Gastrocnemius medialis (tissue), 4 donors: Measurements from ENCODE around the gene C16orf87. TPM values are rescaled to one million over a fixed set of nuclear protein-coding genes. Genes with fewer than 3 reads are reported as not detected.

Source experiments
- ATAC-seq, 2 donors: fragments of 150-250 bp; one replicate each; pipeline ENCODE4 v1.9.1; 2016
- DNase-seq, 2 donors: peaks; one replicate each; pipeline ENCODE4 v3.0.0-alpha.2; 2019
- H3K27ac ChIP-seq, 4 donors: fragments of 200-600 bp; sonication (generic); 1 replicate in 1 of 4; 2 replicates in 3 of 4; pipeline ENCODE4 v1.5.1; 2016 to 2018; ENCODE audit warnings: mild to moderate bottlenecking in 2 of 4, moderate library complexity in 1 of 4
- H3K27me3 ChIP-seq, 3 donors: fragments of 200-600 bp; sonication (generic) in 2 of 3; 1 replicate in 1 of 3; 2 replicates in 2 of 3; pipeline versions ENCODE4 v1.5.1 to v1.6.0; 2016 to 2019; ENCODE audit warnings: mild to moderate bottlenecking in 1 of 3, moderate library complexity in 1 of 3
- H3K36me3 ChIP-seq, 2 donors: fragments of 200-600 bp; sonication (generic) in 1 of 2; one replicate each; pipeline ENCODE4 v1.5.1; 2017 to 2018
- H3K4me1 ChIP-seq, 2 donors: fragments of 200-600 bp; sonication (generic) in 1 of 2; one replicate each; pipeline ENCODE4 v1.5.1; 2016 to 2017; ENCODE audit warnings: mild to moderate bottlenecking in 2 of 2
- H3K4me3 ChIP-seq, 4 donors: fragments of 200-600 bp; sonication (generic) in 3 of 4; 1 replicate in 1 of 4; 2 replicates in 3 of 4; pipeline ENCODE4 v1.5.1; 2016 to 2019; ENCODE audit warnings: mild to moderate bottlenecking in 2 of 4
- H3K9me3 ChIP-seq, 3 donors: fragments of 200-600 bp; sonication (generic) in 2 of 3; 1 replicate in 1 of 3; 2 replicates in 2 of 3; pipeline ENCODE4 v1.5.1; 2016 to 2019
- POLR2A ChIP-seq, 2 donors: fragments of 450-650 bp; IDR thresholded peaks; one replicate each; pipeline ENCODE4 v1.6.1; 2017; ENCODE audit warnings: antibody characterized with exemption in 2 of 2, mild to moderate bottlenecking in 2 of 2, moderate library complexity in 2 of 2
- in situ Hi-C, 4 donors: fragments of 200-750 bp; cut with MboI; loops; one replicate each; pipeline versions ENCODE4 v1.15.0 to v1.8.0; 2017; ENCODE audit warnings: low sequenced_read_pairs in 4 of 4
- intact Hi-C: fragments of 100-400 bp; cut with DNase I; formaldehyde crosslinking; loops from one replicate; pipeline ENCODE4 v1.15.1; 2023; ENCODE audit warnings: low total_unique reads
- total RNA-seq, 4 donors: library from RNA; depleted of rRNA; stranded (reverse); fragments of >200 nt; gene quantifications; one replicate each; pipeline versions ENCODE4 v1.1.0 to v1.2.3, GENCODE V29; 2016
- TF ChIP-seq, protein P1 (sequence below), 5 experiments: fragments of 450-650 bp in 3 of 5; fragments of 200-600 bp in 2 of 5; sonication (generic) in 2 of 5; IDR thresholded peaks in 4 of 5; conservative IDR thresholded peaks in 1 of 5; 1 replicate in 4 of 5; 2 replicates in 1 of 5; pipeline ENCODE4 v1.5.1; 2016 to 2019; ENCODE audit warnings: antibody characterized with exemption in 5 of 5, mild to moderate bottlenecking in 3 of 5, moderate library complexity in 3 of 5

The C16orf87 gene
- total RNA-seq, 4 donors from 2014 or later: 13.5 to 22.4 (median 20.3) TPM

DNA sequence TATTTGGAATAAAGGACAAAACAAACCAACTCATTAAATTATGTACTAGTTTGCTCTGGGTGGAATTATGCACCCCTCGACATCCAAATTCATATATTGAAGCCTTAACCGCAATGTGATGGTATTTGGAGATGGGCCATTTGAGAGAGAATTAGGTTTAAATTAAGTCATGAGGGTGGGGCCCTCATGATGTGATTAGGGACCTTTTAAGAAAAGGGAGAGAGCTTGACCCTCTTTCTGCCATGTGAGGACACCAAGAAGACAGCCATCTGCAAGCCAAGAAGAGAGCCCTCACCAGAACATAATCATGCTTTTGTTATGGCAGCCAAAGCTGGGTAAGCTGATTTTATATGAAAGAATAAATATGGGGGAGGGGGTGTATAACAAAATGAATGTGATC is 2.0 kb downstream of the C16orf87 start:
- Histone ChIP-seq H3K4me3 (no peak overlapping the region), H3K36me3 (peaks cover 0 to 3% of the 10 kb centered on the region in 2 donors), H3K27ac (peak overlapping the region in 3 of 4 donors; percentile 90 to 98 (median 95)), H3K9me3 (no peaks in the 10 kb centered on the region), H3K27me3 (no peaks in the 10 kb centered on the region), H3K4me1 (peaks cover 10 to 16% of the 10 kb centered on the region in 2 donors)
- intact Hi-C loops (no loop called here), in situ Hi-C loops (no loop called here)
- ATAC-seq: no peak
- no peak for TF ChIP-seq POLR2A (IDR thresholded peaks at IDR 0.05)
- TF ChIP-seq, protein P1, sequence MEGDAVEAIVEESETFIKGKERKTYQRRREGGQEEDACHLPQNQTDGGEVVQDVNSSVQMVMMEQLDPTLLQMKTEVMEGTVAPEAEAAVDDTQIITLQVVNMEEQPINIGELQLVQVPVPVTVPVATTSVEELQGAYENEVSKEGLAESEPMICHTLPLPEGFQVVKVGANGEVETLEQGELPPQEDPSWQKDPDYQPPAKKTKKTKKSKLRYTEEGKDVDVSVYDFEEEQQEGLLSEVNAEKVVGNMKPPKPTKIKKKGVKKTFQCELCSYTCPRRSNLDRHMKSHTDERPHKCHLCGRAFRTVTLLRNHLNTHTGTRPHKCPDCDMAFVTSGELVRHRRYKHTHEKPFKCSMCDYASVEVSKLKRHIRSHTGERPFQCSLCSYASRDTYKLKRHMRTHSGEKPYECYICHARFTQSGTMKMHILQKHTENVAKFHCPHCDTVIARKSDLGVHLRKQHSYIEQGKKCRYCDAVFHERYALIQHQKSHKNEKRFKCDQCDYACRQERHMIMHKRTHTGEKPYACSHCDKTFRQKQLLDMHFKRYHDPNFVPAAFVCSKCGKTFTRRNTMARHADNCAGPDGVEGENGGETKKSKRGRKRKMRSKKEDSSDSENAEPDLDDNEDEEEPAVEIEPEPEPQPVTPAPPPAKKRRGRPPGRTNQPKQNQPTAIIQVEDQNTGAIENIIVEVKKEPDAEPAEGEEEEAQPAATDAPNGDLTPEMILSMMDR (IDR thresholded peaks at IDR 0.05 in 4 of 5, conservative IDR thresholded peaks at IDR 0.05 in 1 of 5): no peak
- no peak for DNase-seq

DNA sequence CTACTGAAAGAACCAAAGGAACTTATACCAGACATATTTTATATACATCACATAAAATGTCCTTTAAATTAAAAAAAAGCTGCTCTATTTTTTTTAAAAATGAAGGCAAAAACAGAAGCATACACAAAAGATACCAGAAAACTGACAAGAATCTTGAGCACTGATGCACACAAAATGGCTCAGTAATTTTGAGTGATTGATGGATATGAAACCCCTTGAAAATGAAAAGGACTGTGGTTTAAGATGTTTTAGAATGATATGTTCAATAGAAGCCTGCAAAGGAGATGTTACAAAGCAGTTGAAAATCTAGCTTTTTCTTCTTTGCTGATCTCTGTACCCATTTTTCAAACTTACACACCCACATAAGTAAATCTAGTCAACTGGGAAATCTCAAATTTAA is 2.7 kb downstream of the C16orf87 start:
- ATAC-seq (no peak), DNase-seq (no peak)
- TF ChIP-seq POLR2A (IDR thresholded peaks at IDR 0.05): no peak
- TF ChIP-seq, protein P1 (IDR thresholded peaks at IDR 0.05 in 4 of 5, conservative IDR thresholded peaks at IDR 0.05 in 1 of 5): no peak
- intact Hi-C loops: no loop called here
- Histone ChIP-seq H3K9me3 (no peaks in the 10 kb centered on the region), H3K27ac (no peak overlapping the region), H3K27me3 (no peaks in the 10 kb centered on the region), H3K36me3 (peaks cover 0 to 7% of the 10 kb centered on the region in 2 donors), H3K4me1 (peaks cover 10 to 16% of the 10 kb centered on the region in 2 donors), H3K4me3 (no peak overlapping the region)
- in situ Hi-C loops: no loop called here

DNA sequence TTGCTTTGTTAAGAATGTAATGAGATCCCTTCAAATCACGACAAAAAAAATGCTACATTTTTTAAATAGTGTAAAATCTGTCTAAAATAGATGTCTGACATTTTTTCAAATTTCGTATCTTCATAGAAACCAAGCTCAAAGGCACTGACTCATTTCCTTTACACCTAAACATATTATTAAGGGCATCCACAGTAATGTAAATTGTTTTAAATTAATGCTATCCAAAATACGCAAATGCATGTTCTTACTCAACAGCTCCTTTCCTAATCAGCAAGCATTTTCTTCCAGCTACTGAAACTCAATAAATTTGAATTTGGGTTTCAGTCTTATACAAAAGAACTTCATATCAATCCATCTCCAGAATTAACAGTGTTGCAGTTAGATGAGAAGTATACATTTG is 4.3 kb downstream of the C16orf87 start:
- no peak for DNase-seq
- ATAC-seq: no peak

DNA sequence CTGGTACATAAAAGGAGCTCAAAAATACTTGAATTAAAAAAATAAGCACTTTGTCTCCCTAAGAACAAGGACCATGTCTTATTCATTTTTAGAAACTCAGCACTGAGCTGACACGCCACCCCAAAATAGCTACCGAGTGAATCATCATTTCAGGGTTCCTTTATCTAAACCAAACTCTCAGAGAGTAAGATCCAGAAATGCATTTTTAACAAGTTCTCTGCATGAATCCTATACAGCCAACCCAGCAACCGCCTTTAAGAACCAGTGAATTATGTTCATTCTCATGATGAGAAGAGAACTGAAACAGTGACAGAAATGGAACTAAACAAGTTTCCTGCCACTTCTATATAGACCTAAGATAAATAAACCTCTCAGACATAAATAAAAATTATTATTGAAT is 8.7 kb downstream of the C16orf87 start:
- no peaks in the 10 kb centered on the region for H3K9me3 ChIP-seq
- ATAC-seq (no peak), DNase-seq (no peak)
- TF ChIP-seq, protein P1 (IDR thresholded peaks at IDR 0.05 in 4 of 5, conservative IDR thresholded peaks at IDR 0.05 in 1 of 5): no peak
- no peak for TF ChIP-seq POLR2A (IDR thresholded peaks at IDR 0.05)
- H3K27me3 ChIP-seq: no peaks in the 10 kb centered on the region
- H3K4me1 ChIP-seq: peaks cover 0 to 5% of the 10 kb centered on the region in 2 donors
- H3K36me3 ChIP-seq: peaks cover 0 to 7% of the 10 kb centered on the region in 2 donors
- no peak overlapping the region for H3K4me3 ChIP-seq
- intact Hi-C loops: no loop called here
- in situ Hi-C loops: no loop called here
- H3K27ac ChIP-seq: no peak overlapping the region

More for the DNA sequence above, 4.3 kb downstream of the C16orf87 start:
- Histone ChIP-seq H3K9me3 (no peaks in the 10 kb centered on the region), H3K4me1 (peaks cover 11% of the 10 kb centered on the region in 2 donors), H3K4me3 (no peak overlapping the region), H3K27me3 (no peaks in the 10 kb centered on the region), H3K27ac (no peak overlapping the region), H3K36me3 (peaks cover 0 to 7% of the 10 kb centered on the region in 2 donors)
- in situ Hi-C loops: no loop called here
- TF ChIP-seq, protein P1 (IDR thresholded peaks at IDR 0.05 in 4 of 5, conservative IDR thresholded peaks at IDR 0.05 in 1 of 5): no peak
- TF ChIP-seq POLR2A (IDR thresholded peaks at IDR 0.05): no peak
- intact Hi-C loops: no loop called here

GRCh38 chr16:46817961-46818360 is 13.0 kb downstream of the C16orf87 start:
- Histone ChIP-seq H3K9me3 (no peaks in the 10 kb centered on the region), H3K27me3 (no peaks in the 10 kb centered on the region), H3K36me3 (no peaks in the 10 kb centered on the region), H3K27ac (no peak overlapping the region), H3K4me1 (peaks cover 4 to 15% of the 10 kb centered on the region in 2 donors), H3K4me3 (no peak overlapping the region)
- DNase-seq (no peak), ATAC-seq (no peak)
- in situ Hi-C loops (no loop called here), intact Hi-C loops (no loop called here)
- no peak for TF ChIP-seq POLR2A (IDR thresholded peaks at IDR 0.05)
- TF ChIP-seq, protein P1 (IDR thresholded peaks at IDR 0.05 in 4 of 5, conservative IDR thresholded peaks at IDR 0.05 in 1 of 5): no peak
